HepG2 (cell line): ENCODE results near the gene FCAMR.

Source experiments
- FOXJ3 ChIP-seq: sonication (generic); formaldehyde crosslinking; IDR thresholded peaks from 2 replicates; pipeline ENCODE4 v1.4.0; 2020; ENCODE audit warnings: missing genetic modification reagents, mild to moderate bottlenecking, borderline replicate concordance
- HCFC1 ChIP-seq: fragments of 150-350 bp; IDR thresholded peaks from 2 replicates; pipeline ENCODE4 v1.6.1; 2014; ENCODE audit warnings: low read depth, low read length
- IKZF1 ChIP-seq: fragments of 450-650 bp; IDR thresholded peaks from 2 replicates; pipeline ENCODE4 v1.7.1; 2016
- ZNF207 ChIP-seq: fragments of 450-650 bp; IDR thresholded peaks from 2 replicates; pipeline ENCODE4 v1.6.1; 2016; ENCODE audit warnings: antibody characterized with exemption, borderline replicate concordance
- TF ChIP-seq, protein P1 (sequence below): sonication (generic); formaldehyde crosslinking; IDR thresholded peaks from 2 replicates; pipeline ENCODE4 v1.5.0; 2020; ENCODE audit warnings: mild to moderate bottlenecking, missing genetic modification reagents, moderate library complexity

DNA sequence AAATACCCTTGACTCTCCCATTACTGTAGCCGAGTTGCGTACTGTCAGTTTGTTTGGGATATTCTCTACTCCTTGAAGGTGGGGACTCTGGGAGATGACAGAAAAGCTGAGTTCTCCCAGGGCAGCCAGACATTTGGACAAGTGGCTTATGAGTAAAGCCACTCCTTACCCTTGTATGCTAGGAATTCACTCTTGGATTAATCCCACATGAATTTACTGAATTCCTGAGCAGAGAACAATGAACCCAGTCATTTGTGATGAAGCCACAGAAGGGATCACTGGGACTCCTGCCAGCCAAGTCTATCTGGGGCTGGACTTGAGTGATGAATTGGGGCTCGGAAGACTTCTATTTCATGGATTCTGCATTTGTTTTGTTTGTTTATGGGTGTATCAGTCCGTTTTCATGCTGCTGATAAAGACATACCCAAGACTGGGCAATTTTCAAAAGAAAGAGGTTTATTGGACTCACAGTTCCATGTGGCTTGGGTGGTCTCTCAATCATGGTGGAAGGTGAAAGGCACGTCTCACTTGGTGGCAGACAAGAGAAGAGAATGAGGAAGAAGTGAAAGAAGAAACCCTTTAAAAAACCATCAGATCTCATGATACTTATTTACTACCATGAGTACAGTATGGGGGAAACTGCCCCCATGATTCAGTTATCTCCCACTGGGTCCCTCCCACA, 37.2 kb upstream of the FCAMR start:
- TF ChIP-seq IKZF1, result no peak
- TF ChIP-seq, protein P1, sequence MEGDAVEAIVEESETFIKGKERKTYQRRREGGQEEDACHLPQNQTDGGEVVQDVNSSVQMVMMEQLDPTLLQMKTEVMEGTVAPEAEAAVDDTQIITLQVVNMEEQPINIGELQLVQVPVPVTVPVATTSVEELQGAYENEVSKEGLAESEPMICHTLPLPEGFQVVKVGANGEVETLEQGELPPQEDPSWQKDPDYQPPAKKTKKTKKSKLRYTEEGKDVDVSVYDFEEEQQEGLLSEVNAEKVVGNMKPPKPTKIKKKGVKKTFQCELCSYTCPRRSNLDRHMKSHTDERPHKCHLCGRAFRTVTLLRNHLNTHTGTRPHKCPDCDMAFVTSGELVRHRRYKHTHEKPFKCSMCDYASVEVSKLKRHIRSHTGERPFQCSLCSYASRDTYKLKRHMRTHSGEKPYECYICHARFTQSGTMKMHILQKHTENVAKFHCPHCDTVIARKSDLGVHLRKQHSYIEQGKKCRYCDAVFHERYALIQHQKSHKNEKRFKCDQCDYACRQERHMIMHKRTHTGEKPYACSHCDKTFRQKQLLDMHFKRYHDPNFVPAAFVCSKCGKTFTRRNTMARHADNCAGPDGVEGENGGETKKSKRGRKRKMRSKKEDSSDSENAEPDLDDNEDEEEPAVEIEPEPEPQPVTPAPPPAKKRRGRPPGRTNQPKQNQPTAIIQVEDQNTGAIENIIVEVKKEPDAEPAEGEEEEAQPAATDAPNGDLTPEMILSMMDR, result no peak
- no peak for TF ChIP-seq HCFC1
- TF ChIP-seq FOXJ3 (CRISPR knock-in tag), result no peak
- no peak for TF ChIP-seq ZNF207
